HG02840 (cell line): ENCODE data around the gene POU2F3.
"Not testable (repeated sequence)": the region's sequence is repeated elsewhere in the genome, so short reads cannot be mapped to it uniquely, and the experiment has no call there.

Source experiments
- ATAC-seq: cut with Tn5 transposase; IDR thresholded peaks from one replicate; pipeline ENCODE4 v1.9.1; 2021; ENCODE audit warnings: mild to moderate bottlenecking, moderate library complexity, moderate number of reproducible peaks; ENCODE audit not compliant: unreplicated experiment, low FRiP score

POU2F3 gene

GRCh38 chr11:120244476-120245365 is 4.8 kb downstream of the POU2F3 start:
- no peak for ATAC-seq

GRCh38 chr11:120245434-120245833 is 5.5 kb downstream of the POU2F3 start:
- no peak for ATAC-seq

- peak; percentile 47 for ATAC-seq
These were observed 8.8 kb downstream of the POU2F3 start for GRCh38 chr11:120248551-120249278.

DNA sequence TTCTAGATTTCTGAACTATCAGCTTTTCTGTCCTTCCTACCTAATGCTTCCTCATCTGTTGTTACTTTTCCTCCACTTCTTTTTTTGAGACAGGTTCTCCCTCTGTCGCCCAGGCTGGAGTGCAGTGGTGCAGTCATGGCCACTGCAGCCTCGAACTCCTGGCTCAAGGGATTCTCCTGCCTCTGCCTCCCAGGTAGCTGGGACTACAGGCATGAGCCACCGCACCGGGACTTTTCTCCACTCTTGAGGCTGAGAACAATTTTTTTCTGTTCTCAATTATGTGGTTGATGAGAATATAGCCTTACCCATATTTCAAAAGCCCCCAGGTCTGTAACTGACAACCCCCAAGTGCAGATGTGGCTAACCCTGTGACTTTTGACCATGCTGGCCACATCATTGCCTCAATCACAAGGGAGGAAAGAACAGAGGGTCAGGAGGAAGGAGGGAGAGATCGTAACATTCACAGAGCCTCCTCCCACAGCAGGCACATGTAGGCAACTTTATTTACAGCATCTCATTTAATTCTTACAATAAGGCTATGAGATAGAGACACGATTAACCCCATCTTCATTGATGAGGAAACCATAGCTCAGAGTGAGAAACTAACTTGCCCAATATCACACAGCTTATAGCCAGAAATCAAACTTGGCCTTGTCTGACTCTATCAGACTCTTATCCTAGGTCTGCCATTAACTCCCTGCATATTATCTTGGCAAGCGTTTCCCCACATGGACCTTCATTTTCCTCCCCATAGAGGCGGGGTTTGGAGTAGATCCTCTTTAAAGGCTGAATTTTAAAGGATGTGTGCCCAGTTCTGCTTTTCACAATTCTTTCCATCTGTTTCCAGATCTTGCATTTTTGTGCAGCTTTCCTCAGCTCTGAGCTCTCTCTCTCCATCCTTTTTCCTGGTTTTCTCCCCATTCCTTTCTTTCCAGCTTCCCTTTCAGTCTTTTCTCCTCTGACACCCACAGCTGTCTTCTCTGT is 9.6 kb downstream of the POU2F3 start:
- no peak for ATAC-seq

- ATAC-seq: not testable (repeated sequence)
These were observed 13.4 kb downstream of the POU2F3 start for GRCh38 chr11:120253377-120253776.

DNA sequence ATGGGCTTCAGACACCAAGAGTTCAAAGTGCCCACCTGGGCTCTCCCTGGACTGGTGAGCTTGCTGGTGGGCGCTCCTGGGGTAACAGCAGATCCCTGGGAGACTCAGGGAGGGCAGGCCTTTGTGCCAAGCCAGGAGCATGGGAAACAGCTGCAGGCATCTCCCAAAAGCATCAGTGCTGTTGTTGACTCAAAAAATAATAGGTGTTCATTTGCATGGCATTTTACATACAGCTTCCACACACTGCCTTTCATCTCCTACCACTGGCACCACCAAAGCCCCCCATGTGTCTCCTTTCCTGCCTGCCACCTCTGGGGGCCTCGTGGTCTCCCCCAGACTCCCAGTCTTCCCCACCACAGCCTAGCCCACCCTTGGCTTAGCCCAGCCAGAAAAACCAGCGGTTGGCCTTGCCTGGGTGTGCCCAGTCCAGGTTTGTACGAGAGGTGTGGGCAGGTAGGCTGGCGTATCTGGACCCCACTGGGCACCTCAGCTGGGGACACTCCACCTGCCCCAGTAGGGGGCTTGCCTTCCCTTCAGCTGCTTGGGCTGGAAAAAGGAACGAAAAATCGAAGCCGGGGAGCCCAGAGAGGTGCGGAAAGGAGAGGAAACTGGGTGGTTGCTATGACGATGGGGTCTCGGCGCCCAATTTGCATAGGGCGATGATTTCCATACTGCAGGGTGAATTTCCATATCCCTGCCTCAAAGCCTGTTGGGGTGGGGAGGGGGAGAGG is 15.0 kb downstream of the POU2F3 start:
- peak; percentile 73 for ATAC-seq

DNA sequence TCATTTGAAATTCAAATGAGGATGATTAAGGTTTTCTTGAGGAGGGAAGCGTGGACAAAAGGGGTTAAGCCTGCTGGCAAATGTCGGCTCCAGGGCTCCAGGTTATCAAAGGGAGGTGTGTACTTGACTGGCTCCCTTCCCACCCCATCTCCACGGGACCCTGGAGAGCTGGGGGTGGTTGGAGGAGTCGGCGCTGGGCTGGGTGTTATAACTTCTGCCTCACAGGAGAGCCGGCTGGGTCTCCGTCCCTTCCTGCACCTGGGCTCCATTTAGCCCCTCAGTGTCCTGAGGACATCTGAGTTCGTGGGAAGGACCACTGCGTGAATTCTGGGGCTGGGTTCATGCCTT is 15.6 kb downstream of the POU2F3 start:
- ATAC-seq: peak; percentile 22

DNA sequence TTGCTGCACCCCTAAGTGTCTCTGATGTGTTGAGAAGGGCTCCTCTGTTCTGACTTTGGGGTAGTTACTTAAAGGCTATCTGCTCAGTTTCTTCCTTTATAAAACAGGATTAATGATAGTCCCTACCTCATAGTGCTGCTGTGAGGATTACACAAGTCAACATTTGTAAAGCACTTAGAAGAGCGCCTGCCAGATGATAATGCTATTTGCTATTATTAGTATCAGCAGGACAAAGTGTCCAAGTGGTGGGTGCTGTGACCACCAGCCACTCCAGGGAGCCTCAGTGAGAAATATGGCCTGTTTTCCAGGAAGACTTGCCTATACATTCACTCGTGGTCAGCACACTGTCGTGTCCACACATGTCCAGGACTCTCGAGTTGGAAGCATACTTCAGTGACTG is 16.2 kb downstream of the POU2F3 start:
- ATAC-seq: no peak

DNA sequence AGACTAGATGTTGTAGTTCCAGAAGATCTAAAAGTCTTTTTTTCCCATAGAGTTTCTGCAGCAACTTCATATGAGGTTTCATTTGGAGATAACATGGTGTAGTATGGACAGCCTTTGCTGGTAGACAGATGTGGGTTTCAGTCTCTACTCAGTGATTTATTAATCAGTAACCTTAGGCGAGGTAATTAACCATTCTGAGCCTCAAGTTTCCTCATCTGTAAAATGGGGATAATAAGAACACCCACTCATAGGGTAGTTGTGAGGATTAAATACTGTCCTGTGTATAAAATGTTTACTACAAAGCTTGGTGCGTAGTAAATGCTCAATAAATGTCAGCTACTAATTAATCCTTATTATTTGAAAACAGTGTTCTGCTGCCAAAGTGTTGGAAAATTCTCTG is 16.8 kb downstream of the POU2F3 start:
- no peak for ATAC-seq

DNA sequence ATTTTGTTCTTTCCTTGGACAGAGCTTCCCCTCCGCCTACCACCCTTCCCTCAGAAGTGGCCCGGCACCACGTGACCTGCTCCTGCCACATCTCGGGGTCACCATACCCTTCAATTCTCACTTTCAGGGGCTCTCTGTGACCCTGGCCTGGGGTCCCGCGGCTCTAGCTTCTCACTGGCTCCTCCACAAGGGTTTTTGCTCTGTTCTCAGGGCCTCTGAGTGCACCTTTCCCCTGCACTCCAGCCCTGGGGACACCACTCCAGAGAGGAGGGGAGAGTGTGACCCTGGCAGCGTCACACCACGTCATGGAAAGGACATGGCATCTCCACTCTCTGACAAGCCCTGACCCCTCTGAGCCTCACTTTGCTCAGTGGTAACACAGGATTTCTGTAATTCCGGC is 17.4 kb downstream of the POU2F3 start:
- ATAC-seq: no peak

DNA sequence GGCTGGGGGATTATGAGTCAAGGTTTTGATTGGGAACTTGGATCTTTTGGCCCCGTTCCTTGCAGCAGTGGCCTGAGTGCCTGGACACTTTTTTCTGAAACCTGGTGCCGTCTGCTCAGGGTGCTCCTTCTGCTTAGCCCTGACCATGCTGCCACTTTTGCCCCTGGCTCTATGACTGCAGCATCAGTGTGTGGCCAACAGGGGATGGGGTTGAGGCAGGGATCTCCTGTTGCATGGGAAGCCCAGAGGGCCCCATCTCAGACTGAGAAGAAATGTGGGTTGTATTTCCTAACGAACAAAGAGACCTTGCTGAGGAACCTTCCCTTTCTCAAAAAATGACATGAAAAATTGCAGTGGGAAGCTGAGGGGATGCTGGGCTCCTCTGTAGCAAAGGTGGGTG is 18.7 kb downstream of the POU2F3 start:
- ATAC-seq: no peak

GRCh38 chr11:120259241-120259640 is 19.3 kb downstream of the POU2F3 start:
- no peak for ATAC-seq

- no peak for ATAC-seq
These were observed 20.1 kb downstream of the POU2F3 start for GRCh38 chr11:120259988-120260565.

GRCh38 chr11:120260616-120261015 is 20.7 kb downstream of the POU2F3 start:
- ATAC-seq: no peak

- ATAC-seq: no peak
These were observed 21.4 kb downstream of the POU2F3 start for GRCh38 chr11:120261321-120261720.

DNA sequence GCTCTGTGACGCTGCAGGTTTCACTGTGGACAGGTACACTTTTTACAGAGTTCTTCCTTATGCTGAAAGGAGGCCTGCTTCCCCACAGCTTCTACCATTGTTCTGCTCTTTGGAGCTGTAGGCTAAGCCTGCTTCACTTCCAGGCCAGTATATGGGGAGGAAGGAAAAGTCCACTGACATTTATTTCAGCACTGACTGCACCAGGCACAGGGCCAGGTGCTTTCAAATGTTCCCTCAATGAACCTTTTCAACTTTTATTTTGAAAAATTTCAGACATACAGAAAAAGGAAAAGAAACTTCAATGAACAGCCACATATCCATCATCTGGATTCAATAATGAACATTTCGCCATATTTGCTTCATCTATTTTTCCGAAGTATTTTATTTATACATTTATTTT is 22.0 kb downstream of the POU2F3 start:
- no peak for ATAC-seq

GRCh38 chr11:120267319-120267718 is 27.4 kb downstream of the POU2F3 start:
- no peak for ATAC-seq

DNA sequence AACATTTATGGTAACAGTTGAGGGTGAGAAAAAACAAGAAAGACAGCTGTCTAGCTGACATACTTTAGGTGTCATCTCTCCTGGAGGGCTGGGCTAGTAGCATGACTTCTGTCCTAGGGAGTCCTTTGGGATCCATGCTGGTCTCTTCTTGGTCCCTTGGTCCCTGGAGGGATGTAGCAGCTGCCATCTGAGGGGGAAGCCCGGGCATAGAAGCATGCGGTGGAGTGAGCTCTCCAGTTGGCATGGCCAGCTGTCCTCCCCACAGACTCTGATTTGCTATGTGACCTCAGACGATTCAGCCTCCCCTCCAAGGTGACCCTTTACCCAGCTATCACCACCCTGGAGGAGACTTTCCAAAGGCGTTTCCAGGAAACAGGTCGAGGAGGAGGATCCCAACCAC is 28.7 kb downstream of the POU2F3 start:
- no peak for ATAC-seq

DNA sequence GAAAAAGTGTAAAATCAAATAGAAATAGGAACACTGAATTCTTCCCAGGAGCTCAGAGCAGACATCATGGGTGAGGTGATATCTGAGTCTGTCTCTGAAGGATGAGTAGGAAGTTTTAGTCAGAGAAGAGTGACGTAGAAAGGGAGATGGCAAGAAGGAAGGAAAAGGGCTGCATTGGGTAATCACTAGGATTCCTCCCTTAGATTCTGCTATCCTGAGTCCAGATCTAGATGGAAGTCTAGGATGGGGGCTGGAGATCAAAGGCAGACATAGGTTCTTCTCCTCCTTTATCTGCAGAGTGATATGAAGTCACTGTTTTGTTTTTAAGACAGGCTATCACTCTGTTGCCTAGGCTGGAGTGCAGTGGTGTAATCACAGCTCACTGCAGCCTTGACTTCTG is 30.4 kb downstream of the POU2F3 start:
- ATAC-seq: no peak

- no peak for ATAC-seq
These were observed 31.7 kb downstream of the POU2F3 start for GRCh38 chr11:120271672-120272071.
